CD4-positive, alpha-beta T cell treated with Interleukin-1 beta for 1 hour (primary cell): Measurements from ENCODE around the gene FAM110C.
"Not testable (repeated sequence)": the region's sequence is repeated elsewhere in the genome, so short reads cannot be mapped to it uniquely, and the experiment has no call there.

ENCODE experiments used
- DNase-seq, 2 donors: peaks; one replicate each; pipeline ENCODE4 v3.0.0-alpha.2; 2020 to 2022

The FAM110C gene, protein sequence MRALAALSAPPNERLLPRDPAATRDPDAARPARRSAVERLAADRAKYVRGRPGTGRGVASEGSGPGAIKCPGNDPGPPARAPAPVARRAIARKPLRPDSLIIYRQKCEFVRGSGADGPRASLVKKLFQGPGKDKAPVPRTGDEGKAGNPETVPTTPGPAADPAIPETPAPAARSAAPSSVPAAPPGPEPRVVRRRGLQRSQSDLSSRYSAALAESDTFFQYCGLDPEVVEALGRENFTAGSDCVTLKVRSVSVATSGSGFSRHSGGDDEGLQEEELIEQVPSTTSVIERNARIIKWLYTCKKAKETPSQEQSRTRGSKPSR

DNA sequence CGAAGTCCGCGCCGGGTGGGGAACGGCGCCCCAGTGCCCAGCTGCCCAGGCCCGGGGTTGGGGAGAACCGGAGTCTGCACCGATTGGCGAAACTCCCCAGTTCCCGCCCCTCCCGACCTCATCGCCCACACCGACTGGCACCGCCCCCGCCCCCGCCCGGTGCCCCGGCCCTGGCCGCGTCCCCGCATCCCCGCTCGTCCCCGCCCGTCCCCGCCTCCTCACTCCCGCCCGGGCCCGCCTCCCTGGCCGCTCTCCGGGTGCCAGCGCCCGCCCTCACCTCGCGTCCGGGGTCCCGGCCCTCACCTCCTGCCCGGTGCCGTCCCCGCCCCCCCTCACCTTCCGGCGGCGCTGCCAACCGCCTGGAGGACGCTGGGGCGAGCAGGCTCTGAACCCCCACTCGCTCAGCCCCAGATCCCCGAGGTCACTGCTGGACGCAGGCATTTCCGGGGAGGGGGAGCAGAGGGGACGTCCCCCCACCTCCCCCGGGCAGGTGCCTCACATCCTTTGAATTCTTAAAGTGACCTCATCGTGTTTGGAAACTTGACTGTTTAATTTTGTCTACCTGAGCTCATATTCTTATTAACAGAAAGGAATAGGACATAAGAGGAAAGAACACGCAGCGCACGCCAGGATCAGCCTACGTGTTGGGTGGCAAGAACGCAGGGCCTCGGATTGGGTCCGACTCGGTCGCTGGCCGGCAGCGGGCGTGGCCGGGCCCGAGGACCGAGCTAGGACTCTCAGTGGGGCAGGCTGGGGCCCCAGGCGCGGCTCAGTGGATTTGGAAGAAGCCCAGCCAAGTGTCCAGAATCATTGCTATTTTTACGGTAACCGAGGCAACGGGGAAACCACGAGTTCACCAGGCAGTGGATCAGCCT lies at the start of gene FAM110C:
Gene FAM110C, minus strand, starts transcription at position 35 of the 875 bp plus-strand sequence. CDS start 120 bp downstream, outside the sequence.
- peak; percentile 42 to 59 for DNase-seq

DNA sequence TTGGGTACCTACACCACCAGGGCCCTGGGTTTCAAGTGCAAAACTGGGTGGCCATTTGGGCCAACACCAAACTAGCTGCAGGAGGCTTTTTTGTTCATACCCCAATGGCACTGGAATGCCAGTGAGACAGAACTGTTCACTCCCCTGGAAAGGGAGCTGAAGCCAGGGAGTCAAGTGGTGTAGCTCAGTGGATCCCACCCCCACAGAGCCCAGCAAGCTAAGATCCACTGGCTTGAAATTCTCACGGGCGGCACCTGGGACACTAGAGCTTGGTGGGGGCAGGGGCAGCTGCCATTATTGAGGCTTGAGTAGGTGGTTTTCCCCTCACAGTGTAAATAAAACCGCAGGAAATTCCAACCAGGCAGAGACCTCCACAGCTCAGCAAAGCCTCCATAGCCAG lies 46.0 kb upstream of the FAM110C start:
- DNase-seq: no peak

DNA sequence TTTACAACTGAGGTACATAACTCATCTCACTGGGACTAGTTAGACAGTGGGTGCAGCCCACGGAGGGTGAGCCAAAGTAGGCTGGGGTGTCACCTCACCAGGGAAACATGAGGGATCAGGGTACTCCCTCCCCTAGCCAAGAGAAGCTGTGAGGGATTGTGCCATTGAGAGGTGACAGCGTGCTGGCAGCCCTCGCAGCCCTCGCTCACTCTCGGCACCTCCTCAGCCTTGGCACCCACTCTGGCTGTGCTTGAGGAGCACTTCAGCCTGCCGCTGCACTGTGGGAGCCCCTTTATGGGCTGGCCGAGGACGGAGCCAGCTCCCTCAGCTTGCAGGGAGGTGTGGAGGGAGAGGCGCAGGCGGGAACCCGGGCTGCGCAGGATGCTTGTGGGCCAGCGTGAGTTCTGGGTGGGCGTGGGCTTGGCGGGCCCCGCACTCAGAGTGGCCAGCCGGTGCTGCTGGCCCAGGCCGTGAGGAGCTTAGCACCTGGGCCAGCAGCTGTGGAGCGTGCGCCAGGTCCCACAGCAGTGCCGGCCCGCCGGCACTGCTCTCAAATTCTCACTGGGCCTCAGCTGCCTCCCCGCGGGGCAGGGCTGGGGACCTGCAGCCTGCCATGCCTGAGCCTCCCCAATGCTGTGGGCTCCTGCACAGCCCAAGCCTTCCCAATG lies 44.5 kb upstream of the FAM110C start:
- no peak for DNase-seq

DNA sequence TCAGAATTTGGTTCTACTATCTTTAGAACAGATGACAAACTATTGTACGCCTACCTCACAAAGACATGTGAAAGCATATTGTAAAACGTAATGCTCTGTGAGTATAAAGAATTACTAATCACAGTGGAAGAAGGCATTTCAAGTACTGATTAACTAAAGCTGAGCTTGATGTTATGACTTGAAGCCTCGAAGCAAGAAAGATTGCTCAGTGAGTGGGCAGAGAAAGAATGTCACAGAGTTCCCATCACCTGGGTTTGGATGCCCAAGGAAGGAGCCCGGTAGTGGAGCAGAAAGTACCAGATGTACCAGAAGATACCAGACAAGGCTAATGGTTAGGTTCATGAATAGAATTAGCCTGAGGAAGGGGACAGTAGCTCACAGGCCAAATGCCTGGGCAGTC lies 39.5 kb upstream of the FAM110C start:
- no peak for DNase-seq

DNA sequence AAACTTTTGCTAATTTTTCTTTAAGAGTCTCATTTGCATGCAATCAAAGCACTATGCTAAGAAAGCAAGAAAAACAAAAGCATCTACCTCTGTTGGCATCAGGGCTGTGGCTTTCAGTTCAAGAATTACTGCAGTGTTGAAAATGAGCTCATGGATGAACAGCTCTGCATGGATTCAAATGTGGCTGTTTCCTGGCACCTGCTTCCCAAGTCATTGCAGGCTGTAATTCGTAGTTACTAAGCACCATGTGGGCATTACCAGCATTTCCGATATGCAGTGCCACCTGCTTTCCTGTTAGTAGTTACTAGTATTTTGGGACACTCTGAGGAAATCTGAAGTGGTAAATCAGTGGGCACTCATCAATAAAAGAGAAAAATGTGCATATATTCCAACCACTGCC lies 37.8 kb upstream of the FAM110C start:
- no peak for DNase-seq

DNA sequence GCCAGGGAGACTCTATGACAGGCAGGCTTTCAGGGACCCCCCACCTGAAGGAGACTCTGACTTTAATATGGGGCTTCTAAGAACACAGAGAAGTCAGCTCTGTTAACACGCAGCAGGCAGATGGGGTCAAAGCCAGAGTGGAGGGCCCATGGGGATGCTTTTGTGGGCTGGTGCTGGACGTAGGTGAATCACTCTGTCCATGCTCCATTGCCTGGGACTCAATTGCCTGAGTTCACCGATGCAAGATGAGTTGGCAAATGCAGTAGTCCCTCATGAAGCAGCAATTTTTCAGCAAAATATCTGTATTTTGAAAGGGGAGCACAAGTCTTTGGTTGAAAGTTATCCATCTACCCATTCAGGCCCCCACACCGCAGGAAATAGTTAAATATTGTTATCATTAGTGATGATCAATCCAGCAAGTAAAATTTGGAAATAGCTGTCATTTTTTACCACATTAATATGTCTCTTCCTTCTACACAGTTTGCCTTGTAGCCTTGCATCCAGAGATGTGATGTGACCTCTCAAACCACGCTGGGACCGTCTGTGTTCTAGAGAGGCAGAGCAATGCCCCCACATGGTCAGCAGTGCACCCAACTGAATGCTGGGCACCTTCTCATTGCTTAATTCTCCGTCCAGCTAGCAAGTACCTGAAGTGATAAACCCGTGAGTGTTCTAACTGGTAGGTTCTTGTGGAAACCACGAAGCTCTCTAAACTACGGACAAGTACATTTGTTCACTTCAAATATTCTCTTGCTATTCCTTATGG lies 34.8 kb upstream of the FAM110C start:
- DNase-seq: no peak

DNA sequence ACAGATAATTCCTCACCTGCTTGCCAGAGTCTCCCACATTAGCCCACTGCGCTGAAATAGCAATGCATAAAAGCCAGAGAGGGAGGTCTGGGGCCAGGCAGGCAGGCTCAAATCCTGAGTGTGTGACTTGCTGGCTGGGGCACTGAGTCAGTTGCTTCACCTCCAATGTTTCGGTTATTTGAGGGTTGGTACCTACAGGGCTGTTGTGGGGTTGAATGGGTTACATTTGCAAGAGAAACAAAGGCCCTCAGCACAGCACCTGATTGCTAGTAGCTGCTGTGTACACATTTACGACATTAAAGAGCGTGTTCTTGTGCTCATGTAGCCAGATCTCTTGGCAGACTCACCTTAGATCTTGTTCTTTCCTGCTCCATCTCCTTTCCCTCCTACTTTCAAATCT lies 34.1 kb upstream of the FAM110C start:
- DNase-seq: no peak

DNA sequence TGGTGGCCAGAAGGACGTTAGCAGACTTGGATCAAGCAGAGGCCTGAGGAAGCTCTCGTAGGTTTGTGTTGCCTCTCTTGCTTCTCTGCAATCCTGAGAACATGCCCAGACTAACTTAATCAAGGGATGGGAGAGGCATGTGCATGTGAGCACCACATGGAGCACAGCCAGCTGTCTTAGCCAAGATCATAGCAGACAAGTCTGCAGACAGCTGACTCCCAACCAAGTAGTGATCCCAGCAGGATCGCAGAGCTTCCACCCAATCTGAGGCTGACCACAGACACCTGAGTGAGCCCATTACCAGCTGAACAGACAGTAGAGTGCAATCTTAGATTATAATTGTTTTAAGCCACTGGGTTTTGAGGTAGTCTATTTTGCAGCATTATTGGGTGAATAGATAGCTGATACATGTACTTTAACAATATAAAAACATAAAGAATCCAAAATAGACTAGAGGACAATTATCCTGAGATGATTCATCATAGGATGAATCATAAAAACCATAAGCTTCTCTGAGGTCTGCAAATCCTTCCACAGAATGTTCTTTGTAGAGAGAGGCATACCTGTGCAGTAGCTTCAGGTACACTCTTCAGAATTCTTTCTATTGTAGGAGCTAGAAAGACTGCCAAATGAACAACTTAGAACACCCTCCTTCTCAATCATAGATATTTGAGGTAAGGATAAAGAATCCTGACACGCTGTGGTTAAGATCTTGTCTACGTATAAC lies 25.2 kb upstream of the FAM110C start:
- no peak for DNase-seq

DNA sequence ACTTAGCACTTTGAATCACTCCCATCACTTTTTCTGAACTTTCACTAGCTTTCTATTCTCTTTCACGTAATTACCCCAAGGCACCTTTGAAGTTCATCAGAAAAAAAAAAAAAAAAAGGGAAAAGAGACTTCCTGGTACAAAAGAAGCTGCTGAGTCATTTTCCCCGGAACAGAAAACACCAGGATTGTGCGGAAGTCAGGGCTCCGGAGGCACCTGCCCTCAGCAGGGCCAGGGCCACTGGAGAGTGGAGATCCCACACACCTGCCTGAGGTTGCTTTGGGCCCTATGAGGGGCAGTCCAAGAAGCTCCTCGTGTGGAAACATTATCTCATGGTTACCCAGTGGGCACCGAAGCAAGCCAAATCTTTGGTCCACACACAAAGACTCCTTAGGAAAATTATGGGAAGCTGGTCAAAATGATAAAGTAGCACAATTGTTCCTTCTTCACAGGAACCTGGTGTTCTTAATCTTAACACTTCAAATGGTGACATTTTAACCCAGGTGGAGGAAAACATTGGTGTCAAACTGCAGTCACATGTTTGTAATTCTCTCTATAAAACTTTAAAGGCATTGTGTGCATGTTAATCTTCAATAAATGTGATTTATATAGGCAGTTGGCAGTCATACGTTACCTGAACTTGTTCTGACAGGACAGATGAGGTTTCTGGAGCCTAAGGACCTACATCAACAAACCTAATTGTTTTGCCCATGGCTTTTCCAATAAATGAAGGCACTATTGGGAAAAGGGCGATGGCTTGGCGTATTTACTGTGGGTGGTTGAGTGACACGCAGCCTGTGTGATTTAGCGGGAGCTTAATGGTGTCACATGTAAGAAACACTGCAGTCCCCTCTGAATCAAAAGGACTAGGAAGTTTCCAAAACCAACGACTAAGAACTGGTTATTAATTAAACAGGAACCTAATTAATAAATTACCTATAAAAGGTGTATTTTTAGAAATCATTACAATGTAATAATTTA lies 23.4 kb upstream of the FAM110C start:
- no peak for DNase-seq

DNA sequence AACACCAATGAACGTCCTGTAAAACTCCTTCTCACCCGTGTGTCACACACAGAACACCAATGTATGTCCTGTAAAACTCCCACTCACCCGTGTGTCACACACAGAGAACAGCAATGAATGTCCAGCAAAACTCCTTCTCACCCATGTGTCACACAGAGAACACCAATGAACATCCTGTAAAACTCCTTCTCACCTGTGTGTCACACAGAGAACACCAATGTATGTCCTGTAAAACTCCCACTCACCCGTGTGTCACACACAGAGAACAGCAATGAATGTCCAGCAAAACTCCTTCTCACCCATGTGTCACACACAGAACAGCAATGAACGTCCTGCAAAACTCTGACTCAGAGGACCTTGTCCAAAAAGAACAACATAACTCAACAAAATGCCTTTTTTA lies 22.3 kb upstream of the FAM110C start:
- DNase-seq: not testable (repeated sequence)

DNA sequence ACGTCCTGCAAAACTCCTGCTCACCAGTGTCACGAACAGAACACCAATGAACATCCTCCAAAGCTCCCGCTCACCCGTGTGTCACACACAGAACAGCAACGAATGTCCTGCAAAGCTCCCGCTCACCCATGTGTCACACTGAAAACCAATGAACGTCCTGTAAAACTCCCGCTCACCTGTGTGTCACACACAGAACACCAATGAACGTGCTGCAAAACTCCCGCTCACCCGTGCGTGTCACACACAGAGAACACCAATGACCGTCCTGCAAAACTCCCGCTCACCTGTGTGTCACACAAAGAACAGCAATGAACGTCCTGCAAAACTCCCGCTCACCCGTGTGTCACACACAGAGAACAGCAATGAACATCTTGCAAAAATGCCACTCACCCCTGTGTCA lies 20.5 kb upstream of the FAM110C start:
- no peak for DNase-seq

DNA sequence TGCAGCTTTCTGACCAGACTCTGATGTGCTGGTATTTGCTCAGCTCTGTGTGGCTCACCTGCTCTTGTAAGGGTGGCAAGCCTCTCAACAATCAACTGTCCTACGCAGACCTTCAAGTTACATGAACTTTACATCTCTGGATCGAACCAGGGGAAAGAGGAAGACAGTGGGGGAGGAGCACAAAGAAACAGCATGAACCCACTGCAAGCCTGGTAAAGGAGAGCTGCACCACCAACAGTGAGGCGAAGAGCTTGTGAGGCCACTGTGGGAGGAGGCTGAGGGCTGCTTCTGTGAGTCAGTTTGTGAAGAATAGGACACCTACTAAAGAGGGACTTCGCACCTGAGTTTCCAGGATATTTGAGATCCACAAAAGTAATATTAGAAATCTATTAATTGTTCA lies 18.8 kb upstream of the FAM110C start:
- no peak for DNase-seq

DNA sequence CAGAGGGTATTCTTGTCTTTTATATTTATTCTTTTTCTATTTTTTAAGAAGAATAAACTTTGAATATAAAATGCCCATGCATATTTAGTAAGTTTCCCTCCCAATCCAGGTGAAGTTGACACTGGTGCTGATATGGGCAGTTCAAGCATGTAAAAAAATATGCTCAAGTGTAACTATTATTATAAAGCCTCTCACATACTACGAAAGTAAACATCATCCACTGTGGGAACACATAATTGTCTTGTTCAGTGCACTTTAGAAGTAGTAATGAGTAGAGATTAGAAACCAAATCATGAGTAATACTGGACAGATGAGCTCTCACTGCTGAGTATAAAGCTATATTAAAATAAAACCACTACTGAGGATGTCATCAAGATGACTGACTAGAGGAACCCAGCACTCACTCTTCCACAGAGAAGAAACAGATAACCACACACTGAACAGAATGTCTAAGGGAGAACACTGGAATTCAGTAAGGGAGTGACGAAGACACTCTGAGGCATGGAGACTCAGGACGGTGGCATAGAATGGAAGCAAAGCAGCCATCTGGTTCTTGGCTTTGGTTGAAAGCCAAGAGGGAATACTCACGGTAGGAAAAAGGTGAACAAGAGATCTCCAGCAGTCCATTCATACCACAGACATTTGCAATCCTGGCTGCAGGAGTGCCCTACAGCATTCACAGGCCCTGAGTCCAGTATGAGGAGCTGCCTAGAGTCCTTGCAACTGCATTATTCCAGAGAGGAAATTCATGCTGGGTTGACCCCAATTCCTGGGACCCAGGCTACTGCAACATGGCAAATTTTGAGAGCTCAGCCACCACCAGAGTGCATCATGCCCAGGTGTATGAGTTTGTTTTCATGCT lies 9.5 kb upstream of the FAM110C start:
- DNase-seq: no peak

DNA sequence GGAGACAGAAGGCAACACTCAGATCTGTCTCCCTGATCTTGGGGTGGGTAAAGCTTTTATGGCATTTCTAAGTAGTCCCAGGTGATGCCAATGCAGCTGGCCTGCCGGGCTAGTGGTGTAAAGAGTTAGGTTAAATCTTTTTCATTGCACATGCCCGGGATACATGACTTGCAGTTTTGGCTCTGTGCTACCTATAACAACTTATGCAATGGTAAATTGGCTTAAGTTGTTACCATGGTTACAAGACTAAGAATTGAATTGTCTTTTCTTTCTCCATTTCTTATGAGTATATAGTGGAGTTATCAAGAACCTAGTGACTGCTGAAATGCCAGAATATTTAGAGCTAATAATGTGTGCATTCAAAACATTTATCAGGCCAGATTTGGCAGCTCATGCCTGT lies 5.3 kb upstream of the FAM110C start:
- DNase-seq: no peak

DNA sequence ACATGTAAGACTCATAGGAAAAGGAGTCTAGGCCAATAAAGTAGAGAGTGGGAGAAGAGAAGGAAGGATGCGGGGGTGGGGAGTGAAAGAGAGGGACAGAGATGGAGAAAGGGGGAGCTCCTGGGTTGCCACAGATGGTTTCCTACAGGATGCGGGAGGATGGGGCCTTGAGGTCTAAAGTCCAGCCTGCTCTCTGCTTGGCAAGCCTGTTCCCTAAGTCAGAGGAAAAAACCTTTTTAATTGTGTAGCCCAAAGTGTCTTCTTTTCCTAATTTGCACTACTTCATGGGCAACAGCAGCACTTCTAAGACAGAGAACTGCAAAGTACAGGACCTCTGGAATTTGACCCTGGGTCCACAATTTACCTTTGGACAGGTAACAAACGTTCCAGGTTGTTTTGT lies 1.4 kb upstream of the FAM110C start:
- no peak for DNase-seq

DNA sequence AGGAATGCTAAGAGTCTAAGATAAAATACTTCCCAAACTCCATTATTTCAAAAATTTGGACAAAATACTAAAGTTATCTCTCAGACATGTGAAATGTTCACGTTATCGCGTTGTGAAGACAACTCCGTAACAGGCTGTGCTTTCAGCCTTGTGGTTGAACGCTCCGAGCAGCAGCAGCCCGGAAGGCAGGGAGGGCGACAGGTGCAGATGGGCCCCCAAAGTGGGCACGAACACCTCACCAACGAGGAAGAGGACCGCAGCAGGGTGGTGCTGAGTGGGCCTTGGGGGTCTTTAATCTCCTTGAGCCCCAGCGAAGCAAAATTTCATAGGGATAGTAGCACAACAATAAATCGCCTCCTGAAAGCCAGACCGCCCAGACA lies 1.0 kb upstream of the FAM110C start:
- no peak for DNase-seq

DNA sequence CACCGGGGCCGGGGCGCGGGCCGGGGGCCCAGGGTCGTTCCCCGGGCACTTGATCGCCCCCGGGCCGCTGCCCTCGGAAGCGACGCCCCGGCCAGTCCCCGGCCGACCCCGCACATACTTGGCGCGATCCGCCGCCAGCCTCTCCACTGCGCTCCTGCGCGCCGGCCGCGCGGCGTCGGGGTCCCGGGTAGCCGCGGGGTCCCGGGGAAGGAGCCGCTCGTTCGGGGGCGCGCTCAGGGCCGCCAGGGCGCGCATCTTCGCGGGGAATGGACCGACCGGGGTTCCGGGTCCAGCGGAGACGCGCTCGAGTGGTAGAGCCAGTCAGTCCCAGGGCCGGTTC lies 204 bp downstream of the FAM110C start:
- DNase-seq: no peak

DNA sequence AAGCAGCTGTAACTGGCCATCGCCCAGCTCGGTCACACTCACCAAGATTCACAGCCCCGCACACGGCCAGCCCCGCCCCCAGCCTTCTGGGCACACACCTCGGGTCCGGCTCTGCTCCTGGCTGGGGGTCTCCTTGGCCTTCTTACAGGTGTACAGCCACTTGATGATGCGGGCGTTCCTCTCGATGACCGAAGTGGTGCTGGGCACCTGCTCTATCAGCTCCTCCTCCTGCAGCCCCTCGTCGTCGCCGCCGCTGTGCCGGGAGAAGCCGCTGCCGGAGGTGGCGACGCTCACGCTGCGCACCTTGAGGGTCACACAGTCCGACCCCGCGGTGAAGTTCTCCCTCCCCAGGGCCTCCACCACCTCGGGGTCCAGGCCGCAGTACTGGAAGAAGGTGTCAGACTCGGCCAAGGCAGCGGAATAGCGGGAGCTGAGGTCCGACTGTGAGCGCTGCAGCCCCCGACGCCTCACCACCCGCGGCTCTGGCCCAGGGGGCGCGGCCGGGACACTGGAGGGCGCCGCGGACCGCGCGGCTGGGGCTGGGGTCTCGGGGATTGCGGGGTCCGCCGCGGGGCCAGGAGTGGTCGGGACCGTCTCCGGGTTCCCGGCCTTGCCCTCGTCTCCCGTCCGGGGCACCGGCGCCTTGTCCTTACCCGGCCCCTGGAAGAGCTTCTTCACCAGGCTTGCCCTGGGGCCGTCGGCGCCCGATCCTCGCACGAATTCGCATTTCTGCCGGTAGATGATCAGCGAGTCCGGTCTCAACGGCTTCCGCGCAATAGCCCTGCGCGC lies 769 bp downstream of the FAM110C start:
- no peak for DNase-seq

DNA sequence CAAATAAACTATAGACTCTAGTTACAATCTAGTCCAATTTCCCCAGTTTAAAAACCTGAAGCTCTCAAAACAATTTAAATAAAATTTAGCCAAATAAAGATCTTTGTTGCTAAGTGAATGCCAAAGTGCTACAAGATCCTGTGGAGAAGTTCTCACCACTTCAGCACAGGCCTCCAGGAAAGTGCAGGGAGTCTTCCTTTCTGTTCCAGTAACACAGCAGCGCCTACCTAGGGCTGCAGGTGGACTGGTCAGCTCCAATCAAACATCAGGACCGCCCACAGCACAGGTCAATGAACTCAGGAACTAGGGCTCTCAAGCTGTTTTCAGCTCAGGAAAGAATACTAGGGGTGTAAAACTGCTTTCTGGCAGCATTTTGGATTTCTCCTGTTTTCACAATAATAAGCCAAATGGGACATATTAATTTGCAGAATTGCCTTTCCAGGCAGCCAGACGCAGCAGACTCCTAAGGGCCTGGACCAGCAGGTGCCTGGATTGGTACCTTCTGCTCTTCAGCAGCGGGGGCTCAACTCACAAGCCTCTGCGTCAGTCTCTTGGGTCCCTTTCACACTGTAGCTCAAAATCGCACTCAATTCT lies 1.5 kb downstream of the FAM110C start:
- no peak for DNase-seq
